Measurements from ENCODE around the gene ARHGEF37.

ARHGEF37 gene

GRCh38 chr5:149681252-149681651, 100.0 kb downstream of the ARHGEF37 start:
- no peak for DNase-seq

- no peak for DNase-seq
Measured at GRCh38 chr5:149681922-149682321, 100.6 kb downstream of the ARHGEF37 start.

GRCh38 chr5:149682532-149683075, 101.3 kb downstream of the ARHGEF37 start:
- no peak for DNase-seq

- DNase-seq: no peak
Measured at GRCh38 chr5:149683964-149684363, 102.7 kb downstream of the ARHGEF37 start.

GRCh38 chr5:149684371-149684770, 103.1 kb downstream of the ARHGEF37 start:
- no peak for DNase-seq
